Stimulated activated naive B cell treated with anti-CD40 and anti-IgM and Interleukin-4, amounts not matched to agents 10 μg/mL and 1 μg/mL and 100 μg/mL, for 72 hours (primary cell): ENCODE measurements around the gene DNASE1L3.

Experiments
- ATAC-seq, 2 donors: fragments of 150-1000 bp; cut with Tn5 transposase; replicated peaks; 2 replicates each; pipeline ENCODE4 v1.10.0; 2021; ENCODE audit warnings: moderate library complexity in 1 of 2
- DNase-seq: peaks from one replicate; pipeline ENCODE4 v3.0.0; 2021
- H3K27ac Mint-ChIP-seq: one replicate; pipeline ENCODE4 v1.8.0; 2022; ENCODE audit warnings: mild to moderate bottlenecking, mixed read lengths
- H3K27me3 Mint-ChIP-seq, 2 donors: one replicate each; pipeline ENCODE4 v1.8.0; 2022; ENCODE audit warnings: mixed read lengths in 2 of 2
- H3K36me3 Mint-ChIP-seq, 2 donors: one replicate each; pipeline ENCODE4 v1.8.0; 2022; ENCODE audit warnings: mixed read lengths in 2 of 2, mild to moderate bottlenecking in 1 of 2
- H3K4me1 Mint-ChIP-seq, 2 donors: one replicate each; pipeline ENCODE4 v1.8.0; 2022; ENCODE audit warnings: mixed read lengths in 2 of 2, mild to moderate bottlenecking in 1 of 2
- H3K4me3 Mint-ChIP-seq, 2 donors: one replicate each; pipeline ENCODE4 v1.8.0; 2022; ENCODE audit warnings: mild to moderate bottlenecking in 2 of 2, mixed read lengths in 2 of 2, moderate library complexity in 1 of 2
- H3K9me3 Mint-ChIP-seq, 2 donors: one replicate each; pipeline ENCODE4 v1.8.0; 2022; ENCODE audit warnings: mixed read lengths in 2 of 2, mild to moderate bottlenecking in 1 of 2

Gene DNASE1L3

DNA sequence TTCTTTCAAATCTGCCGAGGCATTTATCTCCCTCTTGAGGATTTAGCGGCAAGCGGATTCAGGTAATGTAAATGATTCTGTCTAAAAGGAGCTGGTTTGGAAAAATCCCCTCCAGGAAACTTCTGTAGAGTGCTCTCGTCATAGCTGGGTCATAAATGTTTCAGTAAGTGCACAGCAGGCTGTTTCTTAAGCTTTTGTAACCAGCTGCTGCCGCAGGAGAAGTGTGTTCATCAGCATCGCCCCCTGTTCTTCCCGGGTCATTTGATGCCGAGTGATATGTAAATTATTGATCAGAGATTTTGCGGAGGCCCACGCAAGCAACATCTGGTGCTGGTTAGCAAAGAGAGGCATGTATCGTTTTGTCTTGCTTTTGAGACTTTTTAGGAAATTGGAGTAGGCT lies 53.1 kb downstream of the DNASE1L3 start:
- DNase-seq (no peak), ATAC-seq (no peak)
- Mint-ChIP-seq H3K27me3 (no peaks in the 10 kb centered on the region), H3K27ac (no peak overlapping the region), H3K9me3 (peaks cover 3% of the 10 kb centered on the region in 2 donors), H3K4me1 (no peaks in the 10 kb centered on the region), H3K4me3 (no peak overlapping the region), H3K36me3 (peaks cover 20 to 28% of the 10 kb centered on the region in 2 donors)

DNA sequence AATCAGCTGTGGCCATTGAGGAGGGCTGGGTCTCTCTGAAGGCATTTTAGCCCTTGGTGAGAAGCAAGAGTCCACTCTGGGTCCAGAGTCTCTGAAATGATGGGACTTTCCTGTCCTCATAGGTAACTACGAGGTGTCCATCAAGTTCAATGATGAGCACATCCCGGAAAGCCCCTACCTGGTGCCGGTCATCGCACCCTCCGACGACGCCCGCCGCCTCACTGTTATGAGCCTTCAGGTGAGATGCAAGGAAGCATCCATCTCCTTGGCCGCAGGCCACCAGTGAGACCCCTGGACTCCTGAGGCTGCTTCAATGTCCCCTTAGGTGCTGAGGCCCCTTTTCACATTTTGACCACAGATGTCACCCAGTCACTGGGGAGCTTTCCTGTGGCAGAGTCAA lies 54.9 kb downstream of the DNASE1L3 start:
- Mint-ChIP-seq H3K4me1 (no peaks in the 10 kb centered on the region), H3K36me3 (peaks cover 14 to 24% of the 10 kb centered on the region in 2 donors), H3K27me3 (no peaks in the 10 kb centered on the region), H3K27ac (no peak overlapping the region), H3K4me3 (no peak overlapping the region), H3K9me3 (peaks cover under 1 to 1% of the 10 kb centered on the region in 2 donors)
- no peak for ATAC-seq
- no peak for DNase-seq

DNA sequence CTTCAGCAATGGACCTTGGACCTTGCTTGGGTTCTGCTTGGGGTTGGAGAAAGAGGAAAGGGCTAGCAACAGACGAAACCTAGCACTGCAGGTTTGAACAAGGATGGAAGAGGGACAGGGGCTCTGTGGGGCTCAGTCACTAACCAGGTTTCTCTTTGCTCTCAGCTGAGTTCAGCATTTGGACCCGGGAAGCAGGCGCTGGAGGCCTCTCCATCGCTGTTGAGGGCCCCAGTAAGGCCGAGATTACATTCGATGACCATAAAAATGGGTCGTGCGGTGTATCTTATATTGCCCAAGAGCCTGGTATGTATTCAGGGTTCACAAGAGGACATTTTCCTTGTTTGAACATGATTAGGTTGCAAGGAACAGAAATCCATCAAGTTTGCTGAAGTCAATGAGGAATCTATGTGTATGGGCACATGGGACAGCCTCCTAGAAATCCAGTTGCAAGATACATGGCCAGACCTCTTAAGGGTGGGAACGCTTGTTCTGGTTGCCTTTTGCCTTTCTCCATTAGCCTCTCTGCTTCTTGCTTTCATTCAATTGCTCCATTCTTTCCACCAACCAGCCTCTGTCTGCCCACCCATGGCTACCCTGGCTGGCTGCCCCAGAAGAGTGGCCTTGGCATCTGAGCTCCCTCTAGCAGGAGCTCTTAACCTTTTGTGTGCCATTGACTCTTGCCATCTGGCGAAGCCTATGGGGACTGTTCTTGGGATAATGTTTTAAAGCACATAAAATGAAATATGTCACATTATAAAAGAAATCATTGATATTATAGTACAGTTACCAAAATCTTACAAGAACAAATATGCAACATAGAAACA lies 55.9 kb downstream of the DNASE1L3 start:
- ATAC-seq (no peak), DNase-seq (no peak)
- H3K27ac Mint-ChIP-seq, result no peak overlapping the region
- H3K4me3 Mint-ChIP-seq, result no peak overlapping the region
- H3K9me3 Mint-ChIP-seq, result no peaks in the 10 kb centered on the region
- H3K27me3 Mint-ChIP-seq, result no peaks in the 10 kb centered on the region
- peaks cover 9 to 18% of the 10 kb centered on the region in 2 donors for H3K36me3 Mint-ChIP-seq
- no peaks in the 10 kb centered on the region for H3K4me1 Mint-ChIP-seq

DNA sequence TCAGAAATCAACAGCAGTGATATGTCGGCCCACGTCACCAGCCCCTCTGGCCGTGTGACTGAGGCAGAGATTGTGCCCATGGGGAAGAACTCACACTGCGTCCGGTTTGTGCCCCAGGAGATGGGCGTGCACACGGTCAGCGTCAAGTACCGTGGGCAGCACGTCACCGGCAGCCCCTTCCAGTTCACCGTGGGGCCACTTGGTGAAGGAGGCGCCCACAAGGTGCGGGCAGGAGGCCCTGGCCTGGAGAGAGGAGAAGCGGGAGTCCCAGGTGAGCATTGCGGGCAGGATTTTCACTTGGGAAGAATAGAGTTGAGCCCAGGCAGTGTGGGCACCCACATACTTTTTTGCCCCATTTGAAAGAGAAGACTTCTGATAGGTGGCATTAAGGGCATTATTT lies 57.4 kb downstream of the DNASE1L3 start:
- no peaks in the 10 kb centered on the region for H3K4me1 Mint-ChIP-seq
- no peak for ATAC-seq
- no peak overlapping the region for H3K4me3 Mint-ChIP-seq
- no peak for DNase-seq
- no peaks in the 10 kb centered on the region for H3K27me3 Mint-ChIP-seq
- no peaks in the 10 kb centered on the region for H3K9me3 Mint-ChIP-seq
- H3K36me3 Mint-ChIP-seq, result peaks cover 23 to 33% of the 10 kb centered on the region in 2 donors
- H3K27ac Mint-ChIP-seq, result peak overlapping the region; percentile 26

DNA sequence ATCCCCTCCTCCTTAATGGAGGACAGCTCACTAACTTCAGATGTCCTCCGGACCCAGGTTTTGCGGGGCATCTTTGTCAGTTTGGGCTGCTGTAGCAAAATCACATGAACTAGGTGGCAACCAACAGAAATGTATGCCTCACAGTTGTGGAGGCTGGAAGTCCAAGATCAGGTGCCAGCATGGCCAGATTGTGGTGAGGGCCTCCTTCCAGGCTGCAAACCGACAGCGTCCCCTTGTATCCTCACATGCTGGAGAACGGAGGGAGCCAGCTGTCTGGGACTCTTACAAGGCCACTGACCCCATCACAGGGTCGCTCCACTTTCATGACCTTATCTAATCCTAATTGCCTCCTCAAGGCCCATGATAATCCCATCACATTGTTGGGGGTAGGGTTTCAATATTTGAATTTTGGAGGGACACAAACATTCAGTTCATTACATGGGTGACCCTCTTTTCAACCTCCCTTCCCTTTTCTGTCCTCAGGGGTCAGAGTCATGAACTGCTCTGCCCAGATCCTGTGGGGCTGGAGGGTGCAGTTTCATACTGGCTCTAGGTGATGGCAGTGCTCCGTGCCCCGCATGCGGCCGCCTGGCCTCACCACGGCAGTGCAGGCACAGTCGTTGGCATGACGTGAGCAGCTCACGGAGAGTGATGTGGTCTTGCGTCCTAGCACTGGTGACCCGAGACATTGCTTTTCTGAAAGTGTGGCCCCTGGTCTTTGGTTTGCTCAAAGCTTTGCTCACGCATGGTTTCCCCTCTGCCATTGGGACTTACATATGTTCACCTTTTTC lies 58.4 kb downstream of the DNASE1L3 start:
- Mint-ChIP-seq H3K27me3 (no peaks in the 10 kb centered on the region), H3K9me3 (no peaks in the 10 kb centered on the region), H3K27ac (no peak overlapping the region), H3K4me1 (no peaks in the 10 kb centered on the region), H3K36me3 (peaks cover 21 to 29% of the 10 kb centered on the region in 2 donors), H3K4me3 (no peak overlapping the region)
- ATAC-seq, result no peak
- no peak for DNase-seq

DNA sequence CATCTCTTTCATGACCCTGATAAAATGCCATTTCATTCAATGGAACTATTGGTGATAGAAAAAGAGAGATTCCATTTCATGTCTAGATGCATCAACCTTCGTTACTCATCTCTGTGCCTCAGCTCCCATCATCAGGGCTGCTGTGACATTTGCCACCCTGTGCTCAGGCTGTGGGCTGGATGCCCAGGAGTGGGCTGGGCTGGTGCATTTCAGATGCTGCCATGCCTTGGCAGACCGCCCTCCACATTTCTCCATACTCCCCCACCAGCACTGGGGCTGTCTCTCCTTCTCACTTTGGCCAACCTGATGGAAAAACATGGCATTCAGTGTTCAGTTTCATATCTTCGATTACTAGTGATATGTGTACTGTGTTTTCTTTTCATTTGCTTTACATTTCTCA lies 59.1 kb downstream of the DNASE1L3 start:
- peaks cover 21 to 35% of the 10 kb centered on the region in 2 donors for H3K36me3 Mint-ChIP-seq
- no peaks in the 10 kb centered on the region for H3K4me1 Mint-ChIP-seq
- ATAC-seq (no peak), DNase-seq (no peak)
- H3K27me3 Mint-ChIP-seq, result no peaks in the 10 kb centered on the region
- H3K4me3 Mint-ChIP-seq, result no peak overlapping the region
- no peaks in the 10 kb centered on the region for H3K9me3 Mint-ChIP-seq
- no peak overlapping the region for H3K27ac Mint-ChIP-seq

DNA sequence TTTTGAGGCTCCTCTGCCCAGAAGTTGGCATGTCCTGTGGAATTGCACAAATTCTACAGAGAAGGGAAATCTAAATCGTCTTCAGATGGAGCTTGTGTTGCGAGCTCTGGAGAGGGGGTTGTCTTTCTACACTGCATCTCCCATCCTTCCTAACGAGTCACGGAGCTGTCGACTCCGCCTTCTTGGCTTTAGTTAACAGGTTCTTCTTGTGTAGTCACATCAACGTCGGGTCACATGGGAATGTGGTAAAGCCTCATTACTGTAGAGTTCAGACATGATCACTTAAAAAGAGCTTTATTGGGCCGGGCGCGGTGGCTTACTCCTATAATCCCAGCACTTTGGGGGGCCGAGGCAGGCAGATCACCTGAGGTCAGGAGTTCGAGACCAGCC lies 60.0 kb downstream of the DNASE1L3 start:
- DNase-seq (no peak), ATAC-seq (no peak)
- H3K27ac Mint-ChIP-seq, result no peak overlapping the region
- no peak overlapping the region for H3K4me3 Mint-ChIP-seq
- H3K27me3 Mint-ChIP-seq, result no peaks in the 10 kb centered on the region
- H3K9me3 Mint-ChIP-seq, result no peaks in the 10 kb centered on the region
- no peaks in the 10 kb centered on the region for H3K4me1 Mint-ChIP-seq
- H3K36me3 Mint-ChIP-seq, result peaks cover 21 to 41% of the 10 kb centered on the region in 2 donors

DNA sequence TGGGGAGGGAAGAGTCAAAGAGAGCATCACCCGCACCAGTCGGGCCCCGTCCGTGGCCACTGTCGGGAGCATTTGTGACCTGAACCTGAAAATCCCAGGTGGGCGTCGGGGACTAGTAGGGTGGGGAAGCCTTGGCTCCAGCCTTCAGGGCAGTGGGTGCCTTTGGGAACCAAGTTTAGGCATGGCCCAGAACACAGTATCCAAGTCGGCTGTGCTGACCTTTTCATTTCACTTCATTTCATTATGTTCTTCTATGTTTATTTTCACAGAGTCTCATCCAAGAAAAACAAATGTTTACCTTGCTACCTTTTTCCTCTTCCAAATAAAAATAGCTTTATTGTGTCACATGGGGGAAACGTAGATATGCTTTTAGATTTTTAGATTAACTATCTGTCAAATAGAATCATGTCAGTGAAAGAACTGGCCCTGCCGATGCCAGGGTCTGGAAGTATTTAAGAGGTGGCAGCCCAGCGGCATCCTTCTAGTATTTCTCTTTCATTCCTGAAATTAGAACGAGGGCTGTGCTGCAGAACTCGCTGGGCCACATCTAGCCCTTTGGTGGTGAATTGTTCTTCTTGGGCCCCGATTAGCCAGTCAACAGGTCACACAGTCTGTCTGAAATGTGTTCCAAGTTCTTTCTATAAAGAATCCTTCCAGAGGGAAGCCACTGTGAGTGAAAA lies 60.5 kb downstream of the DNASE1L3 start:
- no peak overlapping the region for H3K4me3 Mint-ChIP-seq
- H3K9me3 Mint-ChIP-seq, result no peaks in the 10 kb centered on the region
- ATAC-seq (no peak), DNase-seq (no peak)
- H3K4me1 Mint-ChIP-seq, result no peaks in the 10 kb centered on the region
- H3K27me3 Mint-ChIP-seq, result no peaks in the 10 kb centered on the region
- no peak overlapping the region for H3K27ac Mint-ChIP-seq
- H3K36me3 Mint-ChIP-seq, result peaks cover 21 to 41% of the 10 kb centered on the region in 2 donors

DNA sequence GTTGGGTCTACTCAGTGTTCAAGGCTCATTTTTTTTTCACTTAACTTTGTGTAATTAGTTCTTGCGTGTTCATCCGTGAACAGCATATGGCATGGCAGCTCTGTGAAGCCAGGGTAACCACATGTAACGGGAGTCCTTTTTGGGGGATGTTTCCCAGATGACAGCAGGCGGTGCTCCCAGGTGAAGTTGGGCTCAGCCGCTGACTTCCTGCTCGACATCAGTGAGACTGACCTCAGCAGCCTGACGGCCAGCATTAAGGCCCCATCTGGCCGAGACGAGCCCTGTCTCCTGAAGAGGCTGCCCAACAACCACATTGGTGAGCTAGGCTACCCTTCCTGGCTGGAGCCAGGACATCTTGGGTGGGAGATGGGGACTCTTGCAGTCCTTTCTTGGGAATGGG lies 62.7 kb downstream of the DNASE1L3 start:
- H3K36me3 Mint-ChIP-seq, result peaks cover 28 to 38% of the 10 kb centered on the region in 2 donors

DNA sequence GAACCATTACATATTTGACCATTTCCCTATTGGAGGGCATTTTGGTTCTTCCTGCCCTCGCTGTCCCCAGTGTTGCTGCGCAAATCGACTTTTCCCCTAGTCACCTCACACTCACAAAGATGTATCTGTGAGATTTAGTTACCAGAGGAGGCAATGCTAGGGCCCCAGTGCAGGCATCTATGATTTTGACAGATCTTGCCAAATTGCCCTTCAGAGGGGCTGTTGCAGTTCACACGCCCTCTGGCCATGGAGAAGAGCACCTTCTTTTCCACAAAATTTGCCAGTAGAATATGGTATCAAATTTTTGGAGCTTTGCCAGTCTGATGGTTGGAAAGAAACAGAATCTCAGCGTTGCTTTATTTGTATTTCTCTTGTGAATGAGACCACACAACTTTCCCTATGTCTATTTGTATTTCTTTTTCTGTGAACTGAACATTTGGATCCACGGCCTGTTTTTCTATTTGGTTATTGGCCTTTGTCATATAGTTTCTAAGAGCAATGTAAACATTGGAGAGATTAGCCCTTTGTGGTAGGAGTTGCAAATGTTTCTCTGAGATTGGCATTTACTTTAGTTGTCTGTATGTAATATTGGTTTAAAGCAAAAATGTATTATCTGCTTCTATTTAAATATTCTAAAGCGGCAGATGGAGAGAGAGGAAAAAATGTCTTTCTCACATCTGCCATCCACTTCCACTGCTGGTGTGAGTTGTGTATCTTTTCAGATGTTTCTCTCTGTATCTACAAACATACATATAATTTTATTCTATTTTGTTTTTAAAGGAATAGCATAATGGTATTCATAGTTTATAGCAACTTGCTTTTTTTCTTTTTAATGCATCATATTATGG lies 66.1 kb downstream of the DNASE1L3 start:
- no peak for ATAC-seq
- Mint-ChIP-seq H3K27me3 (no peaks in the 10 kb centered on the region), H3K4me1 (no peaks in the 10 kb centered on the region), H3K27ac (no peak overlapping the region), H3K9me3 (no peaks in the 10 kb centered on the region), H3K36me3 (peaks cover 28 to 47% of the 10 kb centered on the region in 2 donors), H3K4me3 (no peak overlapping the region)
- no peak for DNase-seq

More for the DNA sequence above, 62.7 kb downstream of the DNASE1L3 start:
- no peak for ATAC-seq
- no peak overlapping the region for H3K27ac Mint-ChIP-seq
- H3K9me3 Mint-ChIP-seq, result no peaks in the 10 kb centered on the region
- no peaks in the 10 kb centered on the region for H3K4me1 Mint-ChIP-seq
- no peak for DNase-seq
- no peaks in the 10 kb centered on the region for H3K27me3 Mint-ChIP-seq
- no peak overlapping the region for H3K4me3 Mint-ChIP-seq

DNA sequence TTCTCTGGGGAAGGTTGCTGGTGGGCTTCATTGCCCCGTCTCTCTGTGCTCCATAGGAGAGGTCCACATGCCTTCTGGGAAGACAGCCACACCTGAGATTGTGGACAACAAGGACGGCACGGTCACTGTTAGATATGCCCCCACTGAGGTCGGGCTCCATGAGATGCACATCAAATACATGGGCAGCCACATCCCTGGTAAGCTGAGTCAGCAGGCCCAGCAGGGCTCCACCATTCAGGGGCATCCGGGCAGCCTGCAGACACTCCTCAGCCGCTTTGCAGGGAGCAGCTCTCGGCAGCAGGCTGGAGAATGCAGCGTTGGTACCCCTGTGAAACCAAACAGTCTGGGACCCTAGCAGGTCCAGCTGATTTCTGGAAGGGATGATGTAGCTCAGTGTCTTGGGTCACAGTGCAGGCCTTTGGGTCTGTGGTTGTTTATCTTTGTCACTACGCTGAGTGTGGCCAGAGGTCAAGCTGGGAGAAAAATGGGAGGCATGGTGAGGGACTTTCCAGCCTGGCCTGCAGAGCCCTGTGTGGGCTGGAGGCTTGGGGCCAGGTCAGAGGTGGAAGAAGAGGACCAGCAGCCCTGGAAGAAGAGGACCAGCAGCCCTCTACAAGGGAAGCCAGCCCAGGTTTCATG lies 67.2 kb downstream of the DNASE1L3 start:
- Mint-ChIP-seq H3K4me3 (no peak overlapping the region), H3K27me3 (no peaks in the 10 kb centered on the region), H3K27ac (peak overlapping the region; percentile 3), H3K9me3 (no peaks in the 10 kb centered on the region), H3K36me3 (peaks cover 17 to 41% of the 10 kb centered on the region in 2 donors), H3K4me1 (no peaks in the 10 kb centered on the region)
- no peak for DNase-seq
- no peak for ATAC-seq
